HG02938 (cell line): ENCODE data around the gene THSD7A.
A peak's percentile ranks its signal among the peaks of the same experiment; 100 is the strongest.
"Not testable (repeated sequence)": the region's sequence is repeated elsewhere in the genome, so short reads cannot be mapped to it uniquely, and the experiment has no call there.

Source experiments
- ATAC-seq: cut with Tn5 transposase; IDR thresholded peaks from one replicate; pipeline ENCODE4 v1.9.1; 2021; ENCODE audit warnings: mild to moderate bottlenecking, moderate library complexity; ENCODE audit not compliant: unreplicated experiment

The THSD7A gene

GRCh38 chr7:11472646-11473045 lies 359.4 kb downstream of the THSD7A start:
- ATAC-seq: no peak

- no peak for ATAC-seq
Observed at GRCh38 chr7:11471255-11471654, 360.7 kb downstream of the THSD7A start.

GRCh38 chr7:11469028-11469745 lies 362.8 kb downstream of the THSD7A start:
- ATAC-seq: no peak

GRCh38 chr7:11466517-11467105 lies 365.4 kb downstream of the THSD7A start:
- ATAC-seq: no peak

GRCh38 chr7:11464624-11465023 lies 367.4 kb downstream of the THSD7A start:
- ATAC-seq: no peak

- ATAC-seq: no peak
Observed at GRCh38 chr7:11461946-11462345, 370.1 kb downstream of the THSD7A start.

GRCh38 chr7:11458736-11459483 lies 373.1 kb downstream of the THSD7A start:
- peak; percentile 50 for ATAC-seq

- ATAC-seq: no peak
Observed at GRCh38 chr7:11457419-11457818, 374.6 kb downstream of the THSD7A start.

GRCh38 chr7:11456574-11456973 lies 375.4 kb downstream of the THSD7A start:
- no peak for ATAC-seq

GRCh38 chr7:11452476-11452875 lies 379.5 kb downstream of the THSD7A start:
- ATAC-seq: no peak

- no peak for ATAC-seq
Observed at GRCh38 chr7:11450281-11450680, 381.7 kb downstream of the THSD7A start.

- no peak for ATAC-seq
Observed at GRCh38 chr7:11449316-11449715, 382.7 kb downstream of the THSD7A start.

- ATAC-seq: no peak
Observed at GRCh38 chr7:11448323-11448722, 383.7 kb downstream of the THSD7A start.

GRCh38 chr7:11447106-11447505 lies 384.9 kb downstream of the THSD7A start:
- no peak for ATAC-seq

- ATAC-seq: not testable (repeated sequence)
Observed at GRCh38 chr7:11443934-11444333, 388.1 kb downstream of the THSD7A start.

- ATAC-seq: no peak
Observed at GRCh38 chr7:11437994-11438393, 394.0 kb downstream of the THSD7A start.

- no peak for ATAC-seq
Observed at GRCh38 chr7:11436773-11437524, 395.0 kb downstream of the THSD7A start.

- ATAC-seq: no peak
Observed at GRCh38 chr7:11436316-11436715, 395.7 kb downstream of the THSD7A start.

GRCh38 chr7:11434366-11434765 lies 397.6 kb downstream of the THSD7A start:
- no peak for ATAC-seq

- no peak for ATAC-seq
Observed at GRCh38 chr7:11430841-11431240, 401.2 kb downstream of the THSD7A start.

GRCh38 chr7:11430112-11430511 lies 401.9 kb downstream of the THSD7A start:
- ATAC-seq: no peak
